Heart right ventricle (tissue), 16 donors: ENCODE data around the gene PGRMC2. TPM values are rescaled to one million over a fixed set of nuclear protein-coding genes. Genes with fewer than 3 reads are reported as not detected.

Experiments used
- ATAC-seq, 8 donors: fragments of 200-7000 bp; cut with Tn5 transposase; one replicate each; pipeline ENCODE4 v1.9.1; 2020; ENCODE audit warnings: mild to moderate bottlenecking in 8 of 8, moderate library complexity in 8 of 8, moderate number of reproducible peaks in 1 of 8
- DNase-seq, 2 donors: peaks; one replicate each; pipeline ENCODE4 v3.0.0-alpha.2; 2020
- H3K27ac ChIP-seq, 10 donors: fragments of 200-600 bp; sonication (generic) in 2 of 10; one replicate each; pipeline versions ENCODE4 v1.5.0 to v1.8.0; 2020 to 2022; ENCODE audit warnings: mild to moderate bottlenecking in 3 of 10
- H3K27me3 ChIP-seq, 7 donors: fragments of 200-600 bp; one replicate each; pipeline ENCODE4 v1.8.0; 2021 to 2022; ENCODE audit warnings: mild to moderate bottlenecking in 2 of 7
- H3K36me3 ChIP-seq, 9 donors: fragments of 200-600 bp; sonication (generic) in 1 of 9; one replicate each; pipeline versions ENCODE4 v1.5.0 to v1.8.0; 2020 to 2022; ENCODE audit warnings: mild to moderate bottlenecking in 2 of 9
- H3K4me1 ChIP-seq, 9 donors: fragments of 200-600 bp; sonication (generic) in 1 of 9; one replicate each; pipeline versions ENCODE4 v1.5.0 to v1.8.0; 2020 to 2022; ENCODE audit warnings: mild to moderate bottlenecking in 4 of 9
- H3K4me3 ChIP-seq, 10 donors: fragments of 200-600 bp; sonication (generic) in 2 of 10; one replicate each; pipeline versions ENCODE4 v1.5.0 to v1.8.0; 2020 to 2022; ENCODE audit warnings: mild to moderate bottlenecking in 7 of 10, moderate library complexity in 2 of 10
- H3K9me3 ChIP-seq, 11 donors: fragments of 200-600 bp in 10 of 11; sonication (generic) in 2 of 11; one replicate each; pipeline versions ENCODE4 v1.5.0 to v1.8.0; 2013 to 2022; ENCODE audit warnings: mild to moderate bottlenecking in 2 of 11, control low read depth in 1 of 11, moderate library complexity in 1 of 11
- WGBS, 2 donors: extraction: QIAGEN DNeasy Blood & Tissue Kit; methylation state at CpG; one replicate each; pipeline ENCODE4 v1.1.7; 2013; ENCODE audit warnings: inconsistent platforms in 1 of 2; 5-methylcytosine and 5-hydroxymethylcytosine counted together
- intact Hi-C, 10 donors: fragments of 100-400 bp; cut with DNase I; formaldehyde crosslinking; loops; one replicate each; pipeline versions ENCODE4 v1.11.1 to v1.14.2; 2022
- polyA plus RNA-seq, 2 donors: library from polyadenylated mRNA; stranded (reverse); fragments of 200-250 nt; gene quantifications; one replicate each; pipeline ENCODE4 v1.2.3, GENCODE V29; 2013
- total RNA-seq, 10 donors: library from RNA; stranded (reverse); fragmentation: NEBNext Ultra II Directional in 3 of 10; extraction: Animal tissue kit (Norgen Biotek cat#: 25700) in 3 of 10; gene quantifications; one replicate each; pipeline versions ENCODE4 v1.2.1 to v1.2.4, GENCODE V29; 2021 to 2023
- TF ChIP-seq, protein P1 (sequence below), 9 donors: fragments of 200-600 bp; sonication (generic) in 2 of 9; IDR thresholded peaks; one replicate each; pipeline versions ENCODE4 v1.5.0 to v1.8.0; 2021 to 2022; ENCODE audit warnings: antibody characterized with exemption in 9 of 9, mild to moderate bottlenecking in 5 of 9, moderate library complexity in 1 of 9
- donor health status: Arrhythmogenic right ventricular cardiomyopathy.
- donor health status: ischemic (EF 13 %, LVEDD 7.1; RV severe dilation, severe dysfunction).
- donor health status: healthy with polysubstance abuse.
- donor health status: DM: no; HTN: yes; CAD: no.
- donor health status: DM: no; HTN: no; CAD: no.
- donor health status: ischemic (EF 25% LVEDD 6.9; RV normal size, moderate dysfunction).
- donor health status: ischemic (EF 25% LVEDD 5.7; RV mildly dilated, moderate dysfunction).
- donor health status: healthy.
- donor health status: DM: yes; HTN: yes; CAD: no.
- donor health status: Ischemic cardiomyopathy.
- donor health status: ischemic (EF 35%, LVEDD 5.7; RV mildly dilated, moderate dysfunction).
- donor health status: nonischemic (EF 11% LVEDD 7.7; RV severe dilation, severe dysfunction).
- donor health status: DM: yes; HTN: yes; CAD: no.
- donor health status: PGD.
- donor health status: ischemic (EF 29% LVEDD 5.4; RV normal size, mild dysfunction).
- donor health status: nonischemic (EF 23%, LVEDD 6.1; RV moderate dilation, normal function).

Gene PGRMC2
- total and polyA plus RNA-seq, 12 donors: 26.0 to 78.9 (median 66.6) TPM

DNA sequence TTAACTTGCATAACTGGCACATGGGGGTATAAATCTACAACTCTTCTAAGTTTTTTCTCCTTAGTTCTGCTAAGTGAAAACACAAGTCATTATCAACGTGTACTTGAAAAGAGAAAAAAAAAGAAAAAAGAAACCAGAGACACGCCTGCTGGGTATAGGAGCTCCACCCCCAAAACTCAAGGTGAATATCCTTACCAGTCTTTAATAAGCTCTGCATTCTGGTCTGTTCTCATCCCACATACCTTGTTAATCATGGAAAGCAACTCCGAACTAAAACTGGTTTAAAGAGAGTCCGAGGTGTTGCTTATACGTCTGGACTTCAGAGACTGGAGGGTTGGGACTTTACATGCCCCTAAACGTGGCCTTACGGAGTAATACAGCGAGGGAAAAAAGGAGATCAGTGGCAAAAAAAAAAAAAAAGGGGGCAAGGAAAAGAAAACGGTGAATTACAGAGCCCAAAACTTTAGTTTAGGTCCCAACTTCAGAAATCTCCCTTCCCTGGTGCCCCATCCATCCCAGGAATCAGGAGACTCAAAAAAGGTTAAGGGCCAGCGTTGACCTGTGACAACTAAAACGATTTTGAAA lies 1.0 kb downstream of the PGRMC2 start:
- no peaks in the 10 kb centered on the region for H3K9me3 ChIP-seq
- H3K27ac ChIP-seq: peak overlapping the region in 9 of 10 donors; percentile 82 to 97 (median 95)
- peak overlapping the region; percentile 67 to 93 (median 79) for H3K4me3 ChIP-seq
- DNase-seq: no peak
- TF ChIP-seq, protein P1, sequence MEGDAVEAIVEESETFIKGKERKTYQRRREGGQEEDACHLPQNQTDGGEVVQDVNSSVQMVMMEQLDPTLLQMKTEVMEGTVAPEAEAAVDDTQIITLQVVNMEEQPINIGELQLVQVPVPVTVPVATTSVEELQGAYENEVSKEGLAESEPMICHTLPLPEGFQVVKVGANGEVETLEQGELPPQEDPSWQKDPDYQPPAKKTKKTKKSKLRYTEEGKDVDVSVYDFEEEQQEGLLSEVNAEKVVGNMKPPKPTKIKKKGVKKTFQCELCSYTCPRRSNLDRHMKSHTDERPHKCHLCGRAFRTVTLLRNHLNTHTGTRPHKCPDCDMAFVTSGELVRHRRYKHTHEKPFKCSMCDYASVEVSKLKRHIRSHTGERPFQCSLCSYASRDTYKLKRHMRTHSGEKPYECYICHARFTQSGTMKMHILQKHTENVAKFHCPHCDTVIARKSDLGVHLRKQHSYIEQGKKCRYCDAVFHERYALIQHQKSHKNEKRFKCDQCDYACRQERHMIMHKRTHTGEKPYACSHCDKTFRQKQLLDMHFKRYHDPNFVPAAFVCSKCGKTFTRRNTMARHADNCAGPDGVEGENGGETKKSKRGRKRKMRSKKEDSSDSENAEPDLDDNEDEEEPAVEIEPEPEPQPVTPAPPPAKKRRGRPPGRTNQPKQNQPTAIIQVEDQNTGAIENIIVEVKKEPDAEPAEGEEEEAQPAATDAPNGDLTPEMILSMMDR (IDR thresholded peaks at IDR 0.05): no peak
- no peak for ATAC-seq
- intact Hi-C loops: loop anchor here in 5 of 10 donors (5.0 to 10.0 kb wide), 7 partner anchors 71 to 808 kb away; partner anchors contain the start of genes C4orf33 (in 2 of the 5), SCLT1 (in 2 of the 5) and LARP1B (in 1 of the 5)
- peaks cover 0 to 57% (median 41%) of the 10 kb centered on the region in 9 donors for H3K4me1 ChIP-seq
- WGBS, 2 donors: 2% methylated on average over 11 of the region's 11 CpGs
- peaks cover 0 to 8% (median 0%) of the 10 kb centered on the region in 9 donors for H3K36me3 ChIP-seq
- no peaks in the 10 kb centered on the region for H3K27me3 ChIP-seq

DNA sequence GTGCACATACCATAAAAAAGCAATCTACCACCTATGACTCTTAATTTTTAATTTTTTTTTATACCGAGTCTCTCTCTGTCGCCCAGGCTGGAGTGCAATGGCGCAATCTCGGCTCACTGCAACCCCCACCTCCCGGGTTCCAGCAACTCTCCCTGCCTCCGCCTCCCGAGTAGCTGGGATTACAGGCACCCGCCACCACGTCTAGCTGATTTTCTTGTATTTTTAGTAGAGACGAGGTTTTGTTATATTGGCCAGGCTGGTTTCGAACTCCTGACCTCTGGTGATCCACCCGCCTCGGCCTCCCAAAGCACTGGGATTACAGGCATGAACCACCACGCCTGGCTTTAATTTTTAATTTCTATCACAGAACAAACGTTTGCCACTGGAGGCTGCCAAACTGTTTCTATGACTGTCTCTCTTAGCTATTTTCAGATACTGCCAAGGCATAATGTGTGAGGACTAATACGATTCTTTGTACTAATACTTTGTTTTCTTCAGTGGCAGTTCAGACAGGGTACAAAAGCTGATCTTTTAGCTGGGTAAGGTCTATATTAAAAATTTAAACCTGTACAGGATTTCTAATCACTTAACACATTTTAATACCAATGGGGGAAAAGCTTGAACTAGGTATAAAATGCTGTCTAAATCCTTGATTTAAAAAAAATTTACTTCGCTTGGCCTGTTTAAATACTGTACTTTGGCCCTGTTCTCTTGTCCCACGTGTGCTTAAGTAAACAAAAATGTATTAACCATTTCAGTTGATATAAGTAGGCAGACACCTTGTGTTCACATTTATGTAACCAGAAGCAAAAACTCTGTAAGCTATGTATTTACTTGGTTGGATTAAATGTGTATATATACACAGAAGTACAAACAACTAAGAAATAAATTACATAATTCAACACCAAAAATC lies 2.3 kb downstream of the PGRMC2 start:
- no peak for ATAC-seq

DNA sequence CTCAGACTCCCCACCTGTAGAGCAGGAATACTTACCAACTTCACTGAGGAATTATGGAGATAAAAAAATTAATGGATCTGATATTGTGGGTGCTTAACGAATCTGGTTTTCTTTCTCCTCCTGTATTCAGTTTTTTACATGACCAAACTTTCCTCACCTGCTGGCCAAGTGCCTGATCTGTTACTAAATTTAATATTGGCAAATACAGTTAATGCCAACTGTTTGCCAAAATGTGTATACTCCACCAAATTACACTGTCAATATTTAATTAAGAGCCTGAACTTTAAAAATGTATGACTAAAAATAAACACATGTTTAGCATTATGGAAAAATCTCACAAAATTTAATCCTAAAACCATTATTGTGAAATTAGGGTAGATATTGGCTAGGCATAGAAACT lies 3.3 kb downstream of the PGRMC2 start:
- Histone ChIP-seq H3K36me3 (peaks cover 0 to 8% (median 0%) of the 10 kb centered on the region in 9 donors), H3K27me3 (no peaks in the 10 kb centered on the region), H3K27ac (peak overlapping the region in 3 of 10 donors; percentile 30 to 96 (median 94)), H3K4me3 (peak overlapping the region in 1 of 10 donors; percentile 77), H3K9me3 (no peaks in the 10 kb centered on the region), H3K4me1 (peaks cover 0 to 77% (median 48%) of the 10 kb centered on the region in 9 donors)
- no peak for ATAC-seq
- 47 to 59% methylated on average over 1 of the region's 1 CpG for WGBS, 2 donors
- intact Hi-C loops: loop anchor here in 4 of 10 donors (10.0 kb wide), 5 partner anchors 100 to 810 kb away; partner anchors contain the start of genes C4orf33 (in 2 of the 4), SCLT1 (in 2 of the 4) and LARP1B (in 1 of the 4)
- no peak for DNase-seq
- TF ChIP-seq, protein P1 (IDR thresholded peaks at IDR 0.05): no peak

More for the DNA sequence above, 2.3 kb downstream of the PGRMC2 start:
- Histone ChIP-seq H3K27ac (peak overlapping the region in 8 of 10 donors; percentile 30 to 97 (median 91)), H3K4me1 (peaks cover 0 to 70% (median 41%) of the 10 kb centered on the region in 9 donors), H3K27me3 (no peaks in the 10 kb centered on the region), H3K9me3 (no peaks in the 10 kb centered on the region), H3K36me3 (peaks cover 0 to 8% (median 0%) of the 10 kb centered on the region in 9 donors), H3K4me3 (peak overlapping the region in 8 of 10 donors; percentile 67 to 93 (median 79))
- TF ChIP-seq, protein P1 (IDR thresholded peaks at IDR 0.05): no peak
- DNase-seq: no peak
- 69 to 72% methylated on average over 18 of the region's 18 CpGs for WGBS, 2 donors
- intact Hi-C loops: loop anchor here in 5 of 10 donors (5.0 to 10.0 kb wide), 7 partner anchors 72 to 809 kb away; partner anchors contain the start of genes C4orf33 (in 2 of the 5), SCLT1 (in 2 of the 5) and LARP1B (in 1 of the 5)

DNA sequence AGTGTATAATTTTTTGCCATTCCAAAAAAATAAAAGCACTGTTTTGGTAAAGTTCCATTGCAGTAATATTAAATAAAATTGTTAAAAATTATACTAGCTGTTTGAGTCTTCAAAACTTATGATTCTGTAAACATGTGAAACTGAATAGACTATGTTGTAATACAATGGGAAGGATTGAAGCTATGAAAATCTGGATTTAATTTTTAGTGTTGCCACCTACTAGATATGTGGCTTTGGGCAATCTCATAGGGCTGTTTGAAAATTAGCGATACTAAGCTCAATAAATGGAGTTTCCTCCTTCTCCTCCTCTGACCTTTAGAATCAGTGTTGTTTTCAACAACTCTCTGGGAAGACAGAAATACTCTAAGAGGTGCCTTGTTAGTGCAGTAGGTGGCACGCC lies 4.5 kb downstream of the PGRMC2 start:
- peaks cover 0 to 72% (median 40%) of the 10 kb centered on the region in 9 donors for H3K4me1 ChIP-seq
- intact Hi-C loops: loop anchor here in 4 of 10 donors (10.0 kb wide), 5 partner anchors 102 to 812 kb away; partner anchors contain the start of genes C4orf33 (in 2 of the 4), SCLT1 (in 2 of the 4) and LARP1B (in 1 of the 4)
- WGBS, 2 donors: 76 to 88% methylated on average over 2 of the region's 2 CpGs

More for the DNA sequence above, 4.5 kb downstream of the PGRMC2 start:
- Histone ChIP-seq H3K9me3 (no peaks in the 10 kb centered on the region), H3K27ac (no peak overlapping the region), H3K27me3 (no peaks in the 10 kb centered on the region), H3K36me3 (peaks cover 0 to 8% (median 0%) of the 10 kb centered on the region in 9 donors), H3K4me3 (no peak overlapping the region)
- ATAC-seq (no peak), DNase-seq (no peak)
- TF ChIP-seq, protein P1 (IDR thresholded peaks at IDR 0.05): peak in 2 of 9 donors; percentile 4 to 21
